NOMO-1 (cell line): ENCODE results near the gene HMGXB3.

Experiments used
- DNase-seq, 2 experiments: peaks; one replicate each; lab custom pipeline; 2025; ENCODE audit not compliant: unreplicated experiment in 2 of 2; lab: John Stamatoyannopoulos, UW

HMGXB3 gene, protein sequence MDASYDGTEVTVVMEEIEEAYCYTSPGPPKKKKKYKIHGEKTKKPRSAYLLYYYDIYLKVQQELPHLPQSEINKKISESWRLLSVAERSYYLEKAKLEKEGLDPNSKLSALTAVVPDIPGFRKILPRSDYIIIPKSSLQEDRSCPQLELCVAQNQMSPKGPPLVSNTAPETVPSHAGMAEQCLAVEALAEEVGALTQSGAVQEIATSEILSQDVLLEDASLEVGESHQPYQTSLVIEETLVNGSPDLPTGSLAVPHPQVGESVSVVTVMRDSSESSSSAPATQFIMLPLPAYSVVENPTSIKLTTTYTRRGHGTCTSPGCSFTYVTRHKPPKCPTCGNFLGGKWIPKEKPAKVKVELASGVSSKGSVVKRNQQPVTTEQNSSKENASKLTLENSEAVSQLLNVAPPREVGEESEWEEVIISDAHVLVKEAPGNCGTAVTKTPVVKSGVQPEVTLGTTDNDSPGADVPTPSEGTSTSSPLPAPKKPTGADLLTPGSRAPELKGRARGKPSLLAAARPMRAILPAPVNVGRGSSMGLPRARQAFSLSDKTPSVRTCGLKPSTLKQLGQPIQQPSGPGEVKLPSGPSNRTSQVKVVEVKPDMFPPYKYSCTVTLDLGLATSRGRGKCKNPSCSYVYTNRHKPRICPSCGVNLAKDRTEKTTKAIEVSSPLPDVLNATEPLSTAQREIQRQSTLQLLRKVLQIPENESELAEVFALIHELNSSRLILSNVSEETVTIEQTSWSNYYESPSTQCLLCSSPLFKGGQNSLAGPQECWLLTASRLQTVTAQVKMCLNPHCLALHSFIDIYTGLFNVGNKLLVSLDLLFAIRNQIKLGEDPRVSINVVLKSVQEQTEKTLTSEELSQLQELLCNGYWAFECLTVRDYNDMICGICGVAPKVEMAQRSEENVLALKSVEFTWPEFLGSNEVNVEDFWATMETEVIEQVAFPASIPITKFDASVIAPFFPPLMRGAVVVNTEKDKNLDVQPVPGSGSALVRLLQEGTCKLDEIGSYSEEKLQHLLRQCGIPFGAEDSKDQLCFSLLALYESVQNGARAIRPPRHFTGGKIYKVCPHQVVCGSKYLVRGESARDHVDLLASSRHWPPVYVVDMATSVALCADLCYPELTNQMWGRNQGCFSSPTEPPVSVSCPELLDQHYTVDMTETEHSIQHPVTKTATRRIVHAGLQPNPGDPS (N-terminal part only)

DNA sequence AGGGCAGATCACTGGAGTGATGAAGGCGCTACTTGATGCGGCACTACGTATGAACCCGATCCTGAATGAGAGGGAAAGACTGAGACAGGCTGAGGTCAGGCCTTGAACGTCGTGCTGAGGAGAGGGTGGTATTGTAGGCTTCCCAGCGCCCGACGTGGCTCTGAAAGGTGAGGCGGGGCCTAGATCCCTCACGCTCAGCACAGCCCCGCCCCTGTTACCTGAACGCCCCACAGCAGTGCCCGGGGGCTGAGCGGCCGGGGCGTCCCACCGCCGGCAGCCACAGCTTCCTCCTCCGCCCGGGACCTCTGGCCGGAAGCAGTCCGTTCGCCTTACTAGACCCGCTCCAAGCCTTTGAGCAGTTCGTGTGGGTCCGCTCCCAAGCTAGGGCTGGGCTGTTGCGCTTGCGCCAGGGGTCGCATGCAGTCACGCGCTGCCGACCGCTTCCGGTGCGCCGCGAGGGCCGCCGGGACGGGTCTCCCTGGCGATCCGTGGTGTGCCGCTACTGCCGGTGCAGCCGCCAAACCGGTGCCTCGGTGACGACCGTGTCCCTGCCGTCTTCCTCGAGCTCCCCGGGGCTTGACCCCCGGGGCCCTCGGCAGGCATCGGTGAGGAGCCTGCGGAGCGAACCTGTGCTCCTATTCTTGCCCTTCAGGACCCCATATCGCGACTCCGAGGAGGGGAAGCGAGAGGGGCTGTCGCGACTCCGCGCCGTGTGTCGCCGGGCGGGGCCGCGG is at the start of gene HMGXB3, which contains the start of gene TIGD6:
HMGXB3 (plus strand) TSS at position 484 of the 734 bp plus-strand sequence. CDS start 4,114 bp downstream, outside the sequence.
TIGD6 (minus strand) TSS at position 399 of the 734 bp plus-strand sequence. CDS start 4,306 bp downstream, outside the sequence.
- DNase-seq: peak; percentile 86 to 94

DNA sequence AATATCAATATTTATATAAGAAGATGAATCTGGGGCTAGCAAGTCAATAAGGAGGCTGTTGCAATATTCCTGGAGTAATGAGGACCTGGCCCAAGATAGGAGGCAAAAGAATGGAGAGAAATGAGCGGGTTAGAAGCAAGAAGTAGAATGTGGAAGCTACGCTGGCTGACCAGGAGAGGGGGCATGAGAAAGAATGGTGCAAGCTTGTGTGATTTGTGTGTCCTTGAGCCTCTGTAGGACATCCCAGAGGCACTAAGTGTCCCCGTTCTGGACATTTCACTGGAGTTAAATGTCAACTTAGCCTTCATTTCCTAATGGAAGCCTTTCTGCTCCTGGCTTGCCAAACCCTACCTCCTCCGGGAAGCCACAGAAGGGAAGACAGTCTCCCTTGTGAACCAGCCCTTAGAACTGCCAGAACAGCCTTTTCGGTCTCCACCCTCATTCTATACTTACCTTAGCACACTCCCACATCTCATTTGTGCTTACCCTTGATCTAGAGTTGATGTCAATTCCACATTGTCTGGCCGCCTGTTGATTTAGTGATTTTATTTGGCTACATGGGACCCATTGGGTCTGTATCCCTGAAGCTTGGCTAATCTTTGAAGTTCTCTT is 49.3 kb upstream of the HMGXB3 start:
- DNase-seq: peak in 1 of 2 experiments; percentile 4

DNA sequence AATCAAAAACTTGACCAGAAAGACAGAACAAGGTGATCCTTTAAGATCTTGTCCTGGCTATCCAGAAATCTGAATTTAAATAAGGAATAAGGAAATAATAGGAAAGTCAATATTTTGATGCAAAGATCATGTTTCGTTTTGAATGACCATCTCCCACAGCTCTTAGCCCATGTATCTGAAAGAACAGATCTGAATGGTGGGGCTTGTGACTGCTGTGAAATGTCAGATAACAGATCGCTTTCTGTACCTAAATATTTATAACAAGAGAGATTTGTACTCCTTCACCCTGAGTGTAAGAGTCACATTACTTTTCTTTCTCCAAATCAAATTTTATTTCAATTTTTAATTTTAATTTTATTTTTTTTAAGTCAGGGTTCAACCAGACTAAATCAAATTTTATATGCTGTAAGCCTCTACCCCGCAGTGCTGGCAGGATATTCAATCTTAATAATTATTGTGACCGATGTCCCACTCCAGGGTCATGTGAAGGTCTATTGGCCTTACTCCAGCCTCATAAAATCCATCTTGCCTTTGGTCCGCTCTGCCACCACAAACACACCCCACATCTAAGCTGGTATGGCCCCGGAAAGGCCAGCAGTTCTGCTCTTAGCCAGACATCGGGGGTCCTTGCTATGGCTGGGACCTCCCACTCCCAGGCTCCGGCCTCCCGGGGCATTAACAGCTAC is 47.0 kb upstream of the HMGXB3 start:
- no peak for DNase-seq

DNA sequence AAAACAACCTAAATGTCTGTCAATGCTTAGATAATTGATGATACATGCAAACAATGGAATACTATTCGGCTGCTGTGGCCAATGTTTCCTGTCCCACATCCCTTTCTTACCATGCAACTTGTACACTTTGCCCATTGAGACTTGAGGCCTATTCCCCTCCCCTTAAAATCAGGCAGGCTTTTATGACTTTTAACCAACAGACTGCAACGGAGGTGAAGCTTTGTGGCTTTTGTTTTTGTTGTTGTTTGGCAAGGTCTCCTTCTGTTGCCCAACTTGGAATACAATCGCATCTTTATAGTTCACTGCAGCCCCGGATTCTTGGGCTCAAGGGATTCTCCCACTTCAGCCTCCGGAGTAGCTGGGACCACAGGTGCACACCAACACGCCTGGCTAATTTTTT is 45.7 kb upstream of the HMGXB3 start:
- DNase-seq: no peak

DNA sequence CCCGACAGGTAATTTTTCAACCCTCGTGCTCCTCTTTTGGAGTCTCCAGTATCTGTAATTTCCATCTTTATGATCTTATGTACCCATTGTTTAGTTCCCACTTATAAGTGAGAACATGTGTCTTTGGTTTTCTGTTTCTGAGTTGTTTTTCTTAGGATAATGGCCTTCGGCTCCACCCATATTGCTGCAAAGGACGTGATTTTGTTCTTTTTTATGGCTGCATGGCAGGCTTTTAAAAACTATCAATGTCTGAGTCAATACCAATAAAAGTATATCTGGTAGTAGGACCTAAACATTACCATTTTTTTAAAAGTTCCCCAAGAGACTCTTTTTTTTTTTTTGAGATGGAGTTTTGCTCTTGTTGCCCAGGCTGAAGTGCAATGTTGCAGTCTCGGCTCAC is 43.9 kb upstream of the HMGXB3 start:
- DNase-seq: no peak

DNA sequence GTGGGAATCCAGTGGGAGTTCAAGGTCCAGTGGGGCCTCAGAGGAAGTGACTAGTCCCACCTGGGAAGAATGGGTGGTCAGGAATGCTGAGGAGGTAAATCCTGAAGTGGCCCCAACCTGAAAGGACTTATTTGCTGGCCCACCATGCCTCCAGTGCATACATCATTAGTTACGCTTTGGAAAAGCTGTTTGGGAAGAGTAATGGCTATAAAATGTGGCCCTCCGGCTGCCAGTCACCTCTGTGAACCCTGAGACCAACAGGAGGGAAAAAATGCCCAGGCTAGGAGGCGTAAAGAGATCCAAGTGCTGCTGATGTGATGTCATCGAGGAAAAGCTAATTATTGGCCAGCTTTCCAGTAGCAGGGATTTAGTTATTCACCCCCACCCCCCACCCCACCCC is 42.7 kb upstream of the HMGXB3 start:
- no peak for DNase-seq

DNA sequence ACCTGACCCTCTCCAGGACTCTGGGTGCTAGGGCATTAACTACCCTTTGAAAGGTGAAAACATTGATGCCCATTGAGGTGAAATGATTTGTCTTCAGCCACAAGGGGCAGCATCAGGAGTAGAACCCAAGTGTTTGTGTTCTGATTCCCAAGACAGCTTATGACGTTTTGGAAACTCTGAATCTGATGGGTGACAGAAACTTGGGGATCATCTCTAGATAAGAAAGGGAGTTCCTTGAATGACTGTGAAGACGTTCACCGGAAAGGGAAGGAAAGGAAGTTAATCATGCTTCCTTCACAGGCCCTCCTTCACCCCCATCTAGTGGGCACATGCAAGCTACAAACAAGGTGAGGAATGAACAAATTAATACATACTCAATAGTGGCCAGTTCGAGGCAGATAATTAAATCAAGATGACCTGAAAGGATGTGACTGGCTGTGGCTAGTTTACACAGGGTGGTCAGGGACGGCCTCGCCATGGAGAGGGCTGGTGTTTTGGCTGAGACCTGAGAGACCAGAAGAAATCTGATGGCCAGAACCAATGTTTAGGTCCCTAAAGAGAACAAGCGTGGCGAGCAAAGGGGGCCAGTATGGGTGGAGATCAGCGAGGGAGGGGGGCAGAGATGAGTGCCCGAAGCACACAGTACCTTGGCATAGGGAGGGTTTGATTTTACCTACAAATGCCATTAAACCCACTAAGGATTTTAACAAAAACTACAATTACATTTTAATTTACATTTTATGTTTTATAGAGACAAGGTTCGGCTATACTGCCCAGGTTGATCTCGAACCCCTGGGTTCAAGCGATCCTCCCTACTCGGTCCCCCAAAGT is 40.9 kb upstream of the HMGXB3 start:
- peak; percentile 52 to 53 for DNase-seq

DNA sequence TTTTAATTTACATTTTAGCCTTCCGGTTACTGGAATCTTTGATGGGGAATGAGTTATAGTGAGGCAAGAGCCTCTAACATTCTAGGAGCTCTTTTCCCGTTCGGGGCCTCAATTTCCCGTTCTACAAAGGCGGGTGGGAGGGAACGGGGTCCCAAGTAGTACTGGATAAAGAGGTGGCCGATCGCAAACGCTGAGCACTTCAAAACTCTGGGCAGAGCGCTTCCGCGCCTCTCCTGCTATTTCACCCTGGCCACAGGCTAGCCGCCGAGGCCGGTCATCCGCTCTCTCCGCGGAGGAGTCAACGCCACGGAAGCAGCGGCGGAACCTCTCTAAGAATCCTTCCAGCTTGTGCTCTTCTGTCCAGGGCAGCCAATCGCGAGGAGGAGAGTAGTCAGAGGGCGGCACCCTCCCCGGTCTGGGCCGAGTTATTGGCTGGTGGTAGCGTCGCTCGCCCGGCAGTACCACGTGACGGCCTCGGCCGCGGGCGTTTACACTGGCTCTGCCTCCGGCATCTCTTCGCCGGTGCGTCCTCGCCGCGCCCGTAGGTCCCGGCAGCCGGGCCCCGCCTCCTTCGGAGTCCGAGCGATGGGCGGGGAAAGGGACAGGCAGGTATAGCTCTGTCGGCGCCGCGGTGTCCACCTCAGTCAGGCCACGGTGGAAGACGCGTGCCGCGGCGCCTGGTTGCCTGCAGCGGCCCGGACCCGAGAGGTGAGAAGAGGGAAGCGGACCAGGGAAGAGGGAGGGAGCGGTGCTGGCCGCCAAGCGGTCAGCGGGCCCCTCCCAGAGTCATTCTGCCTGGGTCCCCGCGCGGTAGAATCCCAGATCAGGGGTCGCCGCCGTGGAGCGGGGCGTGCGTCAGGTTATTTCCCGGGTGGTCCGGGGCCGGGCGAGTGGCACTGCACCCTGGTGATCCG is 40.0 kb upstream of the HMGXB3 start, which contains the start of gene SLC26A2:
SLC26A2 (plus strand) TSS at position 487 of the 914 bp plus-strand sequence. CDS start 16,895 bp downstream, outside the sequence.
- DNase-seq: peak; percentile 97 to 99

DNA sequence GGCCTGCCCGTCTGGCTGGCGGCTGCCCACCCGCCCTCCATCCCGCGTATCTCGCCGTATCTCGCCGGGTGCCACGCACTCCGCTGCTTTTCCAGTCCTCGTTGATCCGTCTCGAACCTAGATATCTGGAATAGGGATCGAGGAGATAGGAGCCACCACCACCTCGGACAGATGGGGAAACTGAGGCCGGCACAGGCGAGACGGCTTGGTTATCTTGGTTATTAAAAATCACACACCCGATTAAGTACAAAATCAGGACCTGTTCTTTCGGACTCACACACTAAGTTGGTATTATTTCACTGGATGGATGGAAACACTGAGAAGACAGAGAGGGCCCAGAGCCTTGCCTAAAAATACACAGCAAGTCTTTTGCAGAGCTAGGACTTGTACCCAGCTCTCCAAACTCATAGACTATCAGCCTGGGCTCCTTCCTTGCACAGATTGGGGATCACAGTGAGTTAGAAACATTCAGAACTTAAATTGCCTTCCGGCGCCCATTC is 39.3 kb upstream of the HMGXB3 start:
- no peak for DNase-seq

DNA sequence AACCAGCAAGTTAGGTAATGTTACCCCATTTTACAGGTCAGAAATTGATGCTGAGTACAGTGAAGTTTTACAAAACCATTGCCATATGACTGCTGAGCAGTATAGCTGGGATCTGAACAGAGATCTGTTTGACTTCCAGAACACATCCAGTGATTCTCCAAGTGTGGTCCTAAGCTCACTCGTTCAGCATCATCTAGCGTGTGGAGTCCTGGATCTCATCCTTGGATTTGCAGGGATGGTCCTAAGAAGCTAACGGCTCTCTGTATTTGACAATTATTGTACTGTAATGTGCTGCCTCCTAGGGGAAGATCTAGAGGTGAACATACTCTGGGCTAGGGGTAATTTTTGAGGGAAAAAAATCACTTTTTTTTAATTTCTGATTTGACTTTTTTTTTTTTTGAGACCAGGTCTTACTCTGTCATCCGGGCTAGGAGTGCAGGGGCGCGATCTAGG is 38.6 kb upstream of the HMGXB3 start:
- DNase-seq: peak in 1 of 2 experiments; percentile 26

DNA sequence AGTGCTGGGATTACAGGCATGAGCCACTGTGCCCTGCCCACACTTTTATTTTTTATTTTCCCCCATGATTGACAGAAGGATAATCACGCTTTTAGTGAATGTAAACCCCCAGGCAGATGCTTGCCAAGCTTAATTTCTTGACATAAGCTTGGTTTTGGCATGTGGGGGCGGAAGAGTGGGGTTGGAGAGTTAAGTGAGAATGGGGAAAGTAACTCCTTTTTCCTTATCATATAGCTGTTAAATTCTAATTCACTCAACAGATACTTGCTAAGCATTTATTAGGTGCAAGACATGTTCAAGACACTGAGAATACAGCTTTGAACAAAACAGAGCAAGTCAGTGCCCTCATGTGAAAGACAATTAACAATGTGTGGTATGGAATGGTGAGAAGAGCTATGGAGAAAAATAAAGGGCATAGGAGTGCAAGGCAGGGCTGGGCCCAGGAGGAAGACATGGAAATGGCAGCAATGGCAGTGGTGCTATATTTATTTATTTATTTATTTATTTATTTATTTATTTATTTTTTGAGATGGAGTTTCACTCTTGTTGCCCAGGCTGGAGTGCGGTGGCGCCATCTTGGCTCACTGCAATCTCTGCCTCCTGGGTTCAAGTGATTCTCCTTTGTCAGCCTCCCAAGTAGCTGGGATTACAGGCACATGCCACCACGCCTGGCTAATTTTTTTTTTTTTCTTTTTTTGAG is 37.8 kb upstream of the HMGXB3 start:
- DNase-seq: no peak

DNA sequence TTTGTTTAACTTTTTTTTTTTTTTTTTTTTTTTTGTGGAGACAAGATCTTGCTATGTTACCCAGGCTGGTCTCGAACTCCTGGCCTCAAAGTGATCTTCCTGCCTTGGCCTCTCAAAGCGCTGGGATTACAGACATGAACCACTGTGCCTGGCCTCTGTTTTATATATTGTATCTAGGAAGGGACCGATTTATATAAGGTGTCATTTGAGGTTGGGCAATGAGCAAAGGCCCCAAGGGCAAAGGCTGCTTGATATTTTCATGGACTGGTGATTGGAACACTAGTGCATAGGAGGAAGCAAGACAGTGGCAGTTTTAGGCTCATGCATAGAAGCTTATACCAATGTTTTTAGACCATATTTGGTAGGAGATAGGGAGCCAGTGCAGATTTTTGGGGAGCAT is 36.8 kb upstream of the HMGXB3 start:
- DNase-seq: no peak

DNA sequence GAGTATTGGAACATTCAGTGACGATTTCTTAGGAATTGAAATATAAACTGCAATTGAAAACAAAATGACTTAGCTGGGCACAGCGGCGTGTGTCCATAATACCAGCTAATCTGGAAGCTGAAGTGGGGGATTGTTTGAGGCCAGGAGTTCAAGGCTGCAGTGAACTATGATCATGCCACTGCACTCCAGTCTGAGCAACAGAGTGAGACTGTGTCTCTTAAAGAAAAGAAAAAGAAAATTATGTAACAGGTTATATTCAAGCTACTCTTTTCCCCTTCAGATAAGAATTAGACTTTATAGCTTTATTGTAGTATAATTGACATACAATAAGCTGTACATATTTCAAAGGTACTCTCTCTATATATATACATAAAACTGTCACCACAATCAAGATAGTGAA is 33.6 kb upstream of the HMGXB3 start:
- DNase-seq: no peak

DNA sequence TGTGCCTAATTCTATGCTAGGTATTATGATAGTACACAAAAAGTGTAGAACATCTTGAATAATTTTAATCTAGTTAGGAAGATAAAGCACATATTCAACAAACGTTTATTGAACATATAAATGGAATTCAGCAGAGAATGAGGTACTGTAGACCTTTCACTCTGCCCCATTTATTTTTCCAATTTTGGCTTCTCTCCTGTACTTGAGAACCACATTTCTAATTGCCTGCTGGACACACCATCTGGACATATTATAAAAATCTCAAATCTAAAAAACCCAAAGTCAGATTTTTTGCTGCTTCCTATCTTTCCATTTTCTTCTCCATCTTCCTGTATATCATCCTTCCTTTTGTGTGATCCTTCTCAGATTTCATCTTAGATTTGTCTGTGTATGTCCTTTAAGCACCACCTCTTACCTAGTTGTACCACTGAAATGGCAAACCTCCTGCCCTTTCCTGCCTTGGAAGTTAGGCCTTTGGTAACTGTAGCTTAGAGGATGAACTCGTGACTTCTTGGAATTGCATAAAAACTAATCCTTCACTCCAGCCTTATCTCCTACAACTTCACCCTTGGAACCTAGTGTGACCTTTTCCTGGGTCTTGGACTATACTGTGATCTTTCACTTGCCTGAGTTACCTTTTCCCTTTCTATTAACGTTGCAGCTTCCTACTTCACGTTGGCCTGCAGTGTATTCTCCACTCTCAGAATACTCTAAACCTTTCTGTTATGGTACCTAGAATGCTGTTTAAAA is 31.2 kb upstream of the HMGXB3 start:
- DNase-seq: no peak

DNA sequence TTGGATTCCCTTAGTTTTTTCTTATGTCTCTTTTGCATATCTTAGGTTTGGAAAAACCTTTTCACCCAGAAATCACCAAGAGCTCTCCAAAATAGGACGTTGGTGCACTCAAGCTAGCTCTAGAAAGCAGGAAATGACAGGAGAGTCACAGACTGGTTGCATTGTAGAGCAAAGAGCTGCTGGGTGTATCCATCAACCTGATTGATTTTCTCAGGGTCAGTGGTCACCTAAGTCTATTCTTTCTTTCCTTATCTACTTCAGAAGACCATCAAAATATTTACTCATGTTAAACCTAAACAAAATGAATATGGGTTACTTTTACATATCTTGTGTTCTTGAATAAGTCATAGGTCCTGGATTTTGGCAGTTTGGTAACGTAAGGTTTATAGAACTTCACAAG is 25.1 kb upstream of the HMGXB3 start:
- DNase-seq: no peak

DNA sequence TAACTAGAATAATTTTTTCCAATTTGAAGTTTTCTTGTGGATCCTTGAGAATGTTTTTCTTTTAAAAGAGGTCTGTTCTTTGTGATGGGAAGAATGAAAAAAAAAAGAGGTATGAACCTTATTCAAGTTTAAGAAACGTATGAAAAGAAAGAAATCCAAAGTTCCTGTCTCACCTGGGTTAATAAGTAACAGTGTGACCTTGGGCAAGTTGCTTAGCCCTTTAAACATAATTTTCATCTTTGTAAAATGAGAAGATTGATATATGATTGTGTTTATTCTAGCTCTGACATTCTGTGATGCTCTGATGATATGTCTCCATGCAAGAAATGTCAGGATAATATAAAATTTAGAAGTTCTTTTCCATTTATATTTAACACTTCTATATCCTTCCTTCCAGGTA is 20.6 kb upstream of the HMGXB3 start:
- no peak for DNase-seq
